ENCODE results near the gene UBL5.

- TF ChIP-seq, protein P1, sequence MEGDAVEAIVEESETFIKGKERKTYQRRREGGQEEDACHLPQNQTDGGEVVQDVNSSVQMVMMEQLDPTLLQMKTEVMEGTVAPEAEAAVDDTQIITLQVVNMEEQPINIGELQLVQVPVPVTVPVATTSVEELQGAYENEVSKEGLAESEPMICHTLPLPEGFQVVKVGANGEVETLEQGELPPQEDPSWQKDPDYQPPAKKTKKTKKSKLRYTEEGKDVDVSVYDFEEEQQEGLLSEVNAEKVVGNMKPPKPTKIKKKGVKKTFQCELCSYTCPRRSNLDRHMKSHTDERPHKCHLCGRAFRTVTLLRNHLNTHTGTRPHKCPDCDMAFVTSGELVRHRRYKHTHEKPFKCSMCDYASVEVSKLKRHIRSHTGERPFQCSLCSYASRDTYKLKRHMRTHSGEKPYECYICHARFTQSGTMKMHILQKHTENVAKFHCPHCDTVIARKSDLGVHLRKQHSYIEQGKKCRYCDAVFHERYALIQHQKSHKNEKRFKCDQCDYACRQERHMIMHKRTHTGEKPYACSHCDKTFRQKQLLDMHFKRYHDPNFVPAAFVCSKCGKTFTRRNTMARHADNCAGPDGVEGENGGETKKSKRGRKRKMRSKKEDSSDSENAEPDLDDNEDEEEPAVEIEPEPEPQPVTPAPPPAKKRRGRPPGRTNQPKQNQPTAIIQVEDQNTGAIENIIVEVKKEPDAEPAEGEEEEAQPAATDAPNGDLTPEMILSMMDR (IDR thresholded peaks at IDR 0.05; ENCODE audit: insufficient read depth, low read length): no peak
- TF ChIP-seq REST (IDR thresholded peaks at IDR 0.05; ENCODE audit: insufficient replicate concordance, low read depth) (no peak), POLR2AphosphoS5 (IDR thresholded peaks at IDR 0.05; ENCODE audit: low read depth) (no peak), GABPA (IDR thresholded peaks at IDR 0.05; ENCODE audit: low read depth) (no peak), SPI1 (IDR thresholded peaks at IDR 0.05; ENCODE audit: borderline replicate concordance, low read depth) (no peak)
These were observed 45.0 kb downstream of the UBL5 start for GRCh38 chr19:9872618-9873242.
